Neural cell (in vitro differentiated cells): ENCODE data around the gene TRIM2. TPM values are rescaled to one million over a fixed set of nuclear protein-coding genes. Genes with fewer than 3 reads are reported as not detected.

Experiments
- H2AFZ ChIP-seq: fragments of 200-600, 300-800 bp; sonication (generic), shearing (Covaris generic); 2 replicates; pipeline ENCODE4 v1.6.0; 2014; ENCODE audit warnings: low read depth, mild to moderate bottlenecking, antibody characterized with exemption, low read length, moderate library complexity
- H3F3A ChIP-seq: fragments of 200-600 bp; shearing (Covaris generic); 2 replicates; pipeline ENCODE4 v1.6.1; 2016; ENCODE audit warnings: mild to moderate bottlenecking, moderate library complexity, mixed read lengths, antibody characterized with exemption, low read length; ENCODE audit not compliant: insufficient read depth, poor library complexity, severe bottlenecking
- H3K27ac ChIP-seq: fragments of 200-600, 300-800 bp; sonication (generic), shearing (Covaris generic); 2 replicates; pipeline ENCODE4 v1.5.1; 2014; ENCODE audit warnings: mild to moderate bottlenecking, low read length, moderate library complexity
- H3K27me3 ChIP-seq: fragments of 300-800, 200-600 bp; sonication (generic), shearing (Covaris generic); 2 replicates; pipeline ENCODE4 v1.6.0; 2014; ENCODE audit warnings: mild to moderate bottlenecking, low read depth, low read length, moderate library complexity; ENCODE audit not compliant: insufficient read depth
- H3K36me3 ChIP-seq: fragments of 300-800, 200-600 bp; sonication (generic), shearing (Covaris generic); 2 replicates; pipeline ENCODE4 v1.5.1; 2014; ENCODE audit warnings: mild to moderate bottlenecking, antibody characterized with exemption, low read length, moderate library complexity; ENCODE audit not compliant: insufficient read depth
- H3K4me2 ChIP-seq: fragments of 300-800, 200-600 bp; sonication (generic), shearing (Covaris generic); 2 replicates; pipeline ENCODE4 v1.6.0; 2014; ENCODE audit warnings: mild to moderate bottlenecking, low read length
- H3K4me3 ChIP-seq: fragments of 300-800, 200-600 bp; sonication (generic), shearing (Covaris generic); 2 replicates; pipeline ENCODE4 v1.5.1; 2014; ENCODE audit warnings: mild to moderate bottlenecking, low read length, moderate library complexity
- H3K79me2 ChIP-seq: fragments of 200-600 bp; shearing (Covaris generic); replicated peaks from 2 replicates; pipeline ENCODE4 v1.6.0; 2014; ENCODE audit warnings: mild to moderate bottlenecking, low read length, moderate library complexity; ENCODE audit not compliant: insufficient read depth
- H3K9ac ChIP-seq: fragments of 300-800, 200-600 bp; sonication (generic), shearing (Covaris generic); 2 replicates; pipeline ENCODE4 v1.6.1; 2016; ENCODE audit warnings: mild to moderate bottlenecking, low read length, mixed read lengths
- H3K9me2 ChIP-seq: fragments of 200-600 bp; shearing (Covaris generic); 2 replicates; pipeline ENCODE4 v1.6.1; 2016; ENCODE audit warnings: mild to moderate bottlenecking, low read length, mixed read lengths; ENCODE audit not compliant: insufficient read depth
- H3K9me3 ChIP-seq: fragments of 200-600, 300-800 bp; sonication (generic), shearing (Covaris generic); 2 replicates; pipeline ENCODE4 v1.6.1; 2016; ENCODE audit warnings: mild to moderate bottlenecking, mixed run types, low read length, moderate library complexity, mixed read lengths
- H4K20me1 ChIP-seq: fragments of 200-600 bp; shearing (Covaris generic); 2 replicates; pipeline ENCODE4 v1.6.1; 2016; ENCODE audit warnings: mild to moderate bottlenecking, mixed run types; ENCODE audit not compliant: insufficient read depth
- CTCF ChIP-seq: fragments of 450-650 bp; IDR thresholded peaks from 2 replicates; pipeline ENCODE4 v1.5.1; 2014; ENCODE audit warnings: antibody characterized with exemption, mild to moderate bottlenecking, moderate library complexity; ENCODE audit not compliant: poor library complexity, severe bottlenecking
- EP300 ChIP-seq: fragments of 450-650 bp; conservative IDR thresholded peaks from 2 replicates; pipeline ENCODE4 v1.6.1; 2014; ENCODE audit warnings: antibody characterized with exemption, mild to moderate bottlenecking, moderate library complexity; ENCODE audit not compliant: poor library complexity, severe bottlenecking
- EZH2 ChIP-seq: fragments of 200-600, 300-800 bp; shearing (Covaris generic), sonication (generic); IDR thresholded peaks from 2 replicates; pipeline ENCODE4 v1.6.1; 2014; ENCODE audit warnings: antibody characterized with exemption, low read length, borderline replicate concordance, mild to moderate bottlenecking; ENCODE audit not compliant: insufficient read depth, poor library complexity, severe bottlenecking
- MXI1 ChIP-seq: fragments of 450-650 bp; conservative IDR thresholded peaks from 2 replicates; pipeline ENCODE4 v1.6.1; 2014; ENCODE audit warnings: antibody characterized with exemption, mild to moderate bottlenecking; ENCODE audit not compliant: poor library complexity, severe bottlenecking
- POLR2AphosphoS5 ChIP-seq: IDR thresholded peaks from 2 replicates; pipeline ENCODE4 v1.6.1; 2012
- RAD21 ChIP-seq: fragments of 450-650 bp; conservative IDR thresholded peaks from 2 replicates; pipeline ENCODE4 v1.6.1; 2014; ENCODE audit warnings: antibody characterized with exemption, mild to moderate bottlenecking, moderate library complexity
- REST ChIP-seq: IDR thresholded peaks from 2 replicates; pipeline ENCODE4 v1.6.1; 2012; ENCODE audit warnings: borderline replicate concordance
- SMC3 ChIP-seq: fragments of 450-650 bp; conservative IDR thresholded peaks from 2 replicates; pipeline ENCODE4 v1.6.1; 2014; ENCODE audit warnings: antibody characterized with exemption, mild to moderate bottlenecking, moderate library complexity; ENCODE audit not compliant: poor library complexity
- TAF1 ChIP-seq: IDR thresholded peaks from 2 replicates; pipeline ENCODE4 v1.6.1; 2012; ENCODE audit warnings: low read depth
- polyA plus RNA-seq: library from polyadenylated mRNA; depleted of rRNA; stranded (reverse); fragments of >200 nt; gene quantifications from 2 replicates; pipeline ENCODE4 v1.2.3, GENCODE V29; 2014

Gene TRIM2
- polyA plus RNA-seq, 1 donor from 2014 or later: 261 TPM

GRCh38 chr4:153257151-153257620, 52.9 kb downstream of the TRIM2 start:
- Histone ChIP-seq H3K9me2 (no peaks in the 10 kb centered on the region), H2AFZ (no peak overlapping the region), H3F3A (peaks cover 9% of the 10 kb centered on the region), H3K4me3 (peak overlapping the region; percentile 75), H4K20me1 (no peaks in the 10 kb centered on the region), H3K27me3 (no peaks in the 10 kb centered on the region), H3K4me2 (peak overlapping the region; percentile 83), H3K27ac (peak overlapping the region; percentile 98), H3K36me3 (no peaks in the 10 kb centered on the region), H3K9ac (peak overlapping the region; percentile 87), H3K79me2 (peaks cover 93% of the 10 kb centered on the region), H3K9me3 (no peaks in the 10 kb centered on the region)
- peak; percentile 91 for TF ChIP-seq TAF1
- peak; percentile 89 for TF ChIP-seq REST
- peak; percentile 51 for TF ChIP-seq RAD21
- peak; percentile 95 for TF ChIP-seq POLR2AphosphoS5
- TF ChIP-seq EZH2: no peak
- no peak for TF ChIP-seq CTCF
- TF ChIP-seq MXI1: peak; percentile 83
- peak; percentile 60 for TF ChIP-seq SMC3
- TF ChIP-seq EP300: peak; percentile 73

GRCh38 chr4:153257991-153258390, 53.7 kb downstream of the TRIM2 start:
- H3K36me3 ChIP-seq: no peaks in the 10 kb centered on the region
- no peaks in the 10 kb centered on the region for H3K9me2 ChIP-seq
- TF ChIP-seq CTCF (no peak), EP300 (peak; percentile 21), TAF1 (no peak), REST (peak; percentile 6), MXI1 (peak; percentile 20), EZH2 (no peak), POLR2AphosphoS5 (peak; percentile 57), SMC3 (no peak), RAD21 (no peak)
- peak overlapping the region; percentile 87 for H3K9ac ChIP-seq
- peak overlapping the region; percentile 98 for H3K27ac ChIP-seq
- H3K4me3 ChIP-seq: peak overlapping the region; percentile 75
- no peaks in the 10 kb centered on the region for H4K20me1 ChIP-seq
- H3F3A ChIP-seq: peaks cover 9% of the 10 kb centered on the region
- H3K9me3 ChIP-seq: no peaks in the 10 kb centered on the region
- no peaks in the 10 kb centered on the region for H3K27me3 ChIP-seq
- H3K79me2 ChIP-seq: peaks cover 93% of the 10 kb centered on the region
- peak overlapping the region; percentile 81 for H3K4me2 ChIP-seq
- no peak overlapping the region for H2AFZ ChIP-seq
